GM19099 (cell line): ENCODE results near the gene ECD.

Experiments used
- POLR2A ChIP-seq: IDR thresholded peaks from 3 replicates; pipeline ENCODE4 v1.6.1; 2011; ENCODE audit warnings: low read depth; ENCODE audit not compliant: insufficient read length; ENCODE audit errors: extremely low read depth

ECD gene

GRCh38 chr10:73117976-73118743, 49.6 kb downstream of the ECD start:
- no peak for TF ChIP-seq POLR2A

GRCh38 chr10:73116017-73116416, 51.8 kb downstream of the ECD start:
- no peak for TF ChIP-seq POLR2A

GRCh38 chr10:73113551-73113950, 54.3 kb downstream of the ECD start:
- no peak for TF ChIP-seq POLR2A

- TF ChIP-seq POLR2A, result no peak
Observed at GRCh38 chr10:73110345-73110849, 57.4 kb downstream of the ECD start, which contains the start of gene NUDT13. Gene NUDT13 (plus strand): TSS chr10:73110455. CDS start chr10:73114366, 3,911 bp downstream.

- no peak for TF ChIP-seq POLR2A
Observed at GRCh38 chr10:73106301-73106700, 61.5 kb downstream of the ECD start.

GRCh38 chr10:73099141-73099540, 68.7 kb downstream of the ECD start:
- TF ChIP-seq POLR2A, result no peak

GRCh38 chr10:73097305-73097670, 70.5 kb downstream of the ECD start:
- TF ChIP-seq POLR2A, result no peak

GRCh38 chr10:73096449-73097304, 71.1 kb downstream of the ECD start, which contains the start of gene P4HA1:
Gene P4HA1 (minus strand): TSS chr10:73096866. CDS start chr10:73074883, 21,983 bp downstream.
- TF ChIP-seq POLR2A, result peak; percentile 99

- TF ChIP-seq POLR2A, result peak; percentile 66
Observed at GRCh38 chr10:73096041-73096448, 71.8 kb downstream of the ECD start.

- TF ChIP-seq POLR2A, result no peak
Observed at GRCh38 chr10:73095481-73096021, 72.3 kb downstream of the ECD start.

GRCh38 chr10:73094986-73095480, 72.8 kb downstream of the ECD start:
- no peak for TF ChIP-seq POLR2A

GRCh38 chr10:73093922-73094850, 73.6 kb downstream of the ECD start:
- no peak for TF ChIP-seq POLR2A

- no peak for TF ChIP-seq POLR2A
Observed at GRCh38 chr10:73092830-73093229, 75.0 kb downstream of the ECD start.

- TF ChIP-seq POLR2A, result no peak
Observed at GRCh38 chr10:73088304-73088703, 79.5 kb downstream of the ECD start.
